Suppressor macrophage (primary cell): ENCODE data around the gene REG4.
A peak's percentile ranks its signal among the peaks of the same experiment; 100 is the strongest.

ENCODE experiments used
- DNase-seq, 4 experiments: peaks; one replicate each; pipeline ENCODE4 v3.0.0-alpha.2; 2020 to 2022

The REG4 gene

GRCh38 chr1:119778886-119779560 lies 32.2 kb downstream of the REG4 start:
- no peak for DNase-seq

DNA sequence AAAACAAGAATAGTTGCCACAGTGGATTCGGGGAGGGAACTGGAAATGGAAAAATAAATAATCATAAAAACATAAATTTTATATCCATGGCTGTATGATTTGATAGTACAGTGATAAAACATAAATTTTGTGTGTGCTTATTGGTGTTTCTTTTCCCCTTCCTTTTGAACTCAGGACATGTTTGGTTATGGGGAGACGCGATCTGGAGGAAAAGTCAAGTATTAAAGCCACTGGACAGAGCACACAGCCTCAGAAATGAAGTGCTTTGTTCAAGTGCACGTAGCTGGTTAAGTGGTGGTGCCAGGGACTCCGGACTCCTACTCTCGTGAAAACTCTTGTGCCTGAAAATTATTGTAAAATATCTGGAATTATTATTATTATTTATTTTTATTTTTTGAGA lies 32.9 kb downstream of the REG4 start:
- no peak for DNase-seq

- DNase-seq = no peak
These were observed 36.3 kb downstream of the REG4 start for GRCh38 chr1:119774746-119775490.

- no peak for DNase-seq
These were observed 37.5 kb downstream of the REG4 start for GRCh38 chr1:119773711-119774241.

DNA sequence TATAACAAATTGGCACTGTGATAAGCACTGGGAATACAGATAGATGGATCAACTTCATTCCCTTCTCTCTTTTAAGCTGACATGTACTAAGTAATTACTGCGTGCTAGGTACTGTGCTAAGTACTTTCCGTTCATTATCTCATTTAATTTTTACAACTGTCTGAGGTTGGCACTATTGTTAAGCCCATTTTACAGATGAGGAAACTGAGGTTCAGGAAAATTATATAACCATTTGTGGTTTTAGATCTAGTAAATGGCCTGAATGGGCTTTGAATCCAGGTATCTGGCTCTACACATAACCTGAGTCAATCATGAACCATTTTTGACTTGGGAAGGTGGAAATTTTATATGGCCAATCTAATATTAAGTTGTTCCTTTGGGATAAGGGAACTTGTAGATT lies 39.0 kb downstream of the REG4 start:
- DNase-seq = no peak

DNA sequence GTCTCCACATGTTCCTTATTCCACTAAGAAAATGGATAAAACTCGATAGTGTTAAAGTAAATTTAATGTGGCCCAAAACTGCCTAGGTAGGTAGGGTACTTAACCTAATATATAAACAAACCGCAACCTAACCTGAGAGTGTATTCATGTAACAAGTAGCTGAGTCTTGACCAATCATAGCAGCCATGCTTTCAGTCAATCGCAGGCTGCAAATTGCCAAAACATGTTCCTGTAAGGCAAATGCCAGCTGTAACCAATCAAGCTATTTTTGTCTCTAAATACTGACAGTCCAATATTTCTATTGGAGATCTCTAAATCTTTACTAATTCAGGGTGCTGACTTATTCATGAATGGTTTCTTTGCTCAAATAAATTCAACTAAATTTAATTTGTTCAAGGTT lies 39.5 kb downstream of the REG4 start:
- no peak for DNase-seq

DNA sequence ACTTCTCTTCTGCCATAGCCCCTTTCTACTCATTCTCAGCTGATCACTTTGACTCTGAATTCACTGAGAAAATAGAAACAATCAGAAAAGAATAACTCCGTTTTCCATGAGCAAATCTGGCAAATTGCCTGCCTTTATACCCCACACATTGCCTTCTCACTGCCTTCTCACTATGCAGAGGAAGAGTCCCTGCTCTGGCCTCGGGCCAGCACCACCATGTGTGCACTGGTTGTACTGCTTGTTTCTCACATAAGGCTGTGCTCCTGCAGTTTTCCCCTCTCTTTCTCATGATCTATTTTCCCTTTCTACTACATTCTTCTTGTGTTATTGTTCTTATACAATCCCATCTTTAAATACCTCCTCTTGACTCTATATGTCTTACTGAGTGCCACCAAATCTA lies 40.2 kb downstream of the REG4 start:
- DNase-seq = no peak

- DNase-seq = no peak
These were observed 42.5 kb downstream of the REG4 start, which contains the start of gene HMGCS2 for GRCh38 chr1:119768778-119769177. Gene HMGCS2 (minus strand): TSS chr1:119768905. CDS start chr1:119768844, 61 bp downstream.

GRCh38 chr1:119767486-119767885 lies 43.8 kb downstream of the REG4 start:
- DNase-seq = no peak

DNA sequence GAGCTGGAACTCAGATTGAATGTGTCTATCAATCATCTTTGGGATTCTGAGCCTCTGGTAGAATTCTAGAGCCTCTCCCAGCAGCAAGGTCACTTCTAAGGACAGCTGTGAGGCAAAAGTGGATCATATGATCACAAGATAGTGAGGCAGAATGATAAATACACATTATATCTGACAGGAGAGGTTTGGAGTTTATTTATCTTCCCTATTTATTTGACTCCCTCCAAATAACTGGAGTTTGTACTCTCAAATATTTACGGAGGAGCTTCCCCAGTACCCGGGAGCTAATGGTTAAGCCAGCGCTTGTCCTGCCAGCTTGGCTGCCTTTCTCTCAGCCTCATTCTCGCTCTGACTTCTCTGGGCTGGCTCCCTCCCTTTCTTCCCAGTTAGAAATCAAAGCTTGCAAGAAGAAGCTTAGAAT lies 44.9 kb downstream of the REG4 start:
- no peak for DNase-seq

DNA sequence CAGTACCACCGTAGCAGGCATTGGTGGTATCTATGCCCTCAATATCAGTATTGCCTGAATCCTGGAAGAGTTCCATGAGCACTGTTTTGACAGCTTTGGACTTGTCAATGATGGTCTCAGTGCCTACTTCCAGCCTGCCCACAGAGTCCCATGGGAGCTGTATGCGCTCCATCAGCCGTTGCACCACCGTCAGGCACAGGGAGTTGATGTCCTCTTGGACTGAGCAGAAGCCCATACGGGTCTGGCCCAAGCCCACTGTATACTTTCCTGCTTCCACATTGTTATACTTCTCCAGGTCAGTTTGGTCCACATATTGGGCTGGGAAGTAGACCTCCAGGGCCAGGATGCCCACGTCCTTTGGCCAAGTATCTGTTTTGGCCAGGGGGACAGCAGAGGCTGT lies 47.0 kb downstream of the REG4 start:
- DNase-seq = no peak

DNA sequence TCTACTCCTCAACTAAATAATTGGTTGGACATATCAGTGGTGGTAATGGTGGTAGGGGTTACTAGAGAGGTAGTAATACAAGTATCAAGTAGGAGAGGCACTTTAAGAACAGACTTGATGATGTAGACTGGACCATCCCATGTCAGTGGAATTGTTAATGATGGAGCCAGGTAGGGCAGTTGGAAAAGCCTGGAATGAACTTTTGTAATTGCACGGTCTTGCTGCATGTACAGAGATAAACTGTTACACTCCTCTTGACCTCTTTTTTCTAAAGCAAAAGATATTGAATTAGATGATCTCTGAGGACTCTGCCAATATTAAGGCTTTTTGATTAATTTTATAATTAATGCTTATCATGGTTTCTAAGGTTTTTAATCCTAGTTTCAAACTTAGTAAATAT lies 48.3 kb downstream of the REG4 start:
- DNase-seq = no peak

GRCh38 chr1:119762409-119762808 lies 48.9 kb downstream of the REG4 start:
- no peak for DNase-seq

DNA sequence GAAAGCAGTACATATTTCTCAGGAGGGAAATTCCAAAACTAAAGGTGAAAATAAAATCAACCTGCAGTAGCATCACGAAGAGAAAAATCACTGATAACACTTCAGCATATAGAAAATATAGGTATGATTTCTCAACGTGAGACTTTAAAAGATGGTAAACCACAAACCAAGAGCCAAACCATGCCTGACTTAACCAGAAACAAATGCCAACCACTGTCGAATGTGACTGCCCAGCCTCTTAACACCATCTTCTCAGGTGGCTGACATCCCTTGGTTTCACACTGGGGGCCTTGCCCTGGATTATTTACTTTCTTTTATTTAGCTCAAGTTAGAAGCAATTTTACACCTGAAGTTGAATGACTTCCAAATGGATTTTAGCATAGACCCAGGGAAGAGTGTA lies 52.7 kb downstream of the REG4 start:
- DNase-seq = no peak

GRCh38 chr1:119752592-119752991 lies 58.7 kb downstream of the REG4 start:
- DNase-seq = no peak

GRCh38 chr1:119748040-119748439 lies 63.2 kb downstream of the REG4 start:
- DNase-seq = peak in 1 of 4 experiments; percentile 9

GRCh38 chr1:119747451-119747850 lies 63.8 kb downstream of the REG4 start:
- peak in 3 of 4 experiments; percentile 10 to 16 (median 15) for DNase-seq

GRCh38 chr1:119745034-119745433 lies 66.2 kb downstream of the REG4 start:
- DNase-seq = no peak

GRCh38 chr1:119744598-119744942 lies 66.7 kb downstream of the REG4 start:
- no peak for DNase-seq
